DND-41 (cell line): ENCODE data around the gene GLTPD2.

Experiments used
- CTCF ChIP-seq: IDR thresholded peaks from 2 replicates; pipeline ENCODE4 v1.5.1; 2012; ENCODE audit warnings: borderline replicate concordance, low read length, moderate library complexity, mild to moderate bottlenecking; ENCODE audit not compliant: poor library complexity, severe bottlenecking; ENCODE audit errors: extremely low read depth
- EZH2 ChIP-seq: IDR thresholded peaks from 3 replicates; pipeline ENCODE4 v1.6.1; 2012; ENCODE audit warnings: borderline replicate concordance, low read depth, mild to moderate bottlenecking, moderate library complexity, low read length, inconsistent platforms; ENCODE audit not compliant: severe bottlenecking

- TF ChIP-seq CTCF = no peak
- TF ChIP-seq EZH2 = no peak
Measured at GRCh38 chr17:4827399-4827798, 38.6 kb downstream of the GLTPD2 start.
